Activated CD4-positive, alpha-beta T cell treated with anti-CD3 and anti-CD28 coated beads, Interleukin-2, Interleukin-4, amounts not matched to agents 100 ng/mL and 50 ng/mL, durations not matched to agents 16 hours and 8 hours (primary cell): Measurements from ENCODE around the gene ACOT6.
"Not testable (repeated sequence)": the region's sequence is repeated elsewhere in the genome, so short reads cannot be mapped to it uniquely, and the experiment has no call there.

Experiments
- DNase-seq: peaks from one replicate; pipeline ENCODE4 v3.0.0-alpha.2; 2020; ENCODE audit warnings: low spot score

ACOT6 gene

GRCh38 chr14:73602994-73603393 lies 9.3 kb upstream of the ACOT6 start:
- DNase-seq = no peak

- DNase-seq = peak; percentile 28
Observed at GRCh38 chr14:73606271-73606670, 6.0 kb upstream of the ACOT6 start.

- no peak for DNase-seq
Observed at GRCh38 chr14:73607241-73607640, 5.1 kb upstream of the ACOT6 start.

GRCh38 chr14:73610687-73611086 lies 1.6 kb upstream of the ACOT6 start:
- DNase-seq = no peak

GRCh38 chr14:73613046-73613383 lies 698 bp downstream of the ACOT6 start:
- no peak for DNase-seq

GRCh38 chr14:73613419-73613963 lies 1.2 kb downstream of the ACOT6 start:
- no peak for DNase-seq

GRCh38 chr14:73616831-73617230 lies 4.5 kb downstream of the ACOT6 start:
- no peak for DNase-seq

- no peak for DNase-seq
Observed at GRCh38 chr14:73619524-73619923, 7.2 kb downstream of the ACOT6 start.

- no peak for DNase-seq
Observed at GRCh38 chr14:73620268-73620667, 8.0 kb downstream of the ACOT6 start.

- no peak for DNase-seq
Observed at GRCh38 chr14:73623504-73624054, 11.3 kb downstream of the ACOT6 start.

GRCh38 chr14:73625706-73626105 lies 13.4 kb downstream of the ACOT6 start:
- DNase-seq = no peak

GRCh38 chr14:73627151-73627558 lies 14.8 kb downstream of the ACOT6 start:
- peak; percentile 39 for DNase-seq

- DNase-seq = no peak
Observed at GRCh38 chr14:73630009-73630780, 17.9 kb downstream of the ACOT6 start.

- peak; percentile 67 for DNase-seq
Observed at GRCh38 chr14:73633116-73634010, 21.0 kb downstream of the ACOT6 start.

- no peak for DNase-seq
Observed at GRCh38 chr14:73634011-73634833, 21.9 kb downstream of the ACOT6 start.

GRCh38 chr14:73636355-73636754 lies 24.0 kb downstream of the ACOT6 start:
- DNase-seq = not testable (repeated sequence)

GRCh38 chr14:73637830-73638229 lies 25.5 kb downstream of the ACOT6 start:
- DNase-seq = no peak

GRCh38 chr14:73640796-73641365 lies 28.6 kb downstream of the ACOT6 start:
- DNase-seq = no peak

GRCh38 chr14:73644531-73645247 lies 32.4 kb downstream of the ACOT6 start, which contains the start of gene DNAL1:
Gene DNAL1, plus strand, starts transcription at chr14:73644986. Its CDS starts 54 bp downstream, at chr14:73645040.
- DNase-seq = peak; percentile 96

GRCh38 chr14:73645248-73645610 lies 32.9 kb downstream of the ACOT6 start:
- DNase-seq = no peak

- DNase-seq = no peak
Observed at GRCh38 chr14:73651005-73651404, 38.7 kb downstream of the ACOT6 start.
